Stimulated activated CD4-positive, alpha-beta T cell treated with anti-CD3 and anti-CD28 coated beads, Interleukin-1b, Interleukin-23, amount 100 ng/mL, for 48 hours (primary cell): Measurements from ENCODE around the gene ATOSB.

ENCODE experiments used
- DNase-seq: peaks from one replicate; pipeline ENCODE4 v3.0.0-alpha.2; 2020

ATOSB gene

GRCh38 chr9:35079426-35080341 is 36.0 kb downstream of the ATOSB start, which contains the start of gene FANCG:
FANCG (minus strand) TSS chr9:35079942; CDS start chr9:35079524, 418 bp downstream.
- peak; percentile 88 for DNase-seq

- no peak for DNase-seq
Observed at GRCh38 chr9:35079041-35079425, 36.6 kb downstream of the ATOSB start.

GRCh38 chr9:35078066-35078465 is 37.6 kb downstream of the ATOSB start:
- DNase-seq, result no peak

- no peak for DNase-seq
Observed at GRCh38 chr9:35076848-35077247, 38.8 kb downstream of the ATOSB start.

- DNase-seq, result no peak
Observed at GRCh38 chr9:35075358-35075757, 40.3 kb downstream of the ATOSB start.

- no peak for DNase-seq
Observed at GRCh38 chr9:35074791-35075190, 40.9 kb downstream of the ATOSB start.

GRCh38 chr9:35074141-35074540 is 41.5 kb downstream of the ATOSB start:
- no peak for DNase-seq

- no peak for DNase-seq
Observed at GRCh38 chr9:35073279-35073612, 42.4 kb downstream of the ATOSB start.

GRCh38 chr9:35072461-35073278 is 43.0 kb downstream of the ATOSB start, which contains the start of gene VCP:
VCP (minus strand) TSS chr9:35072625; CDS start chr9:35072353, 272 bp downstream.
- DNase-seq, result peak; percentile 98

- DNase-seq, result peak; percentile 71
Observed at GRCh38 chr9:35071814-35072460, 43.7 kb downstream of the ATOSB start.

GRCh38 chr9:35070823-35071813 is 44.5 kb downstream of the ATOSB start:
- DNase-seq, result no peak

- no peak for DNase-seq
Observed at GRCh38 chr9:35069020-35069419, 46.6 kb downstream of the ATOSB start.

- no peak for DNase-seq
Observed at GRCh38 chr9:35067056-35067455, 48.6 kb downstream of the ATOSB start.

GRCh38 chr9:35060548-35061207 is 55.0 kb downstream of the ATOSB start:
- DNase-seq, result no peak

GRCh38 chr9:35059438-35059837 is 56.2 kb downstream of the ATOSB start:
- DNase-seq, result no peak

GRCh38 chr9:35057271-35057620 is 58.4 kb downstream of the ATOSB start:
- DNase-seq, result no peak

- no peak for DNase-seq
Observed at GRCh38 chr9:35056571-35057270, 58.9 kb downstream of the ATOSB start.

- DNase-seq, result no peak
Observed at GRCh38 chr9:35054871-35055644, 60.6 kb downstream of the ATOSB start.

- no peak for DNase-seq
Observed at GRCh38 chr9:35054185-35054835, 61.4 kb downstream of the ATOSB start.
